Kidney (tissue), 14 donors: ENCODE results near the gene POLR1D. TPM values are rescaled to one million over a fixed set of nuclear protein-coding genes. Genes with fewer than 3 reads are reported as not detected.
A peak's percentile ranks its signal among the peaks of the same experiment; 100 is the strongest.

Source experiments
- DNase-seq, 5 donors: peaks; one replicate each; pipeline ENCODE4 v3.0.0-alpha.2; 2013 to 2020
- FAIRE-seq: peaks from 2 replicates; lab custom pipeline; 2012; peaks lifted over from hg19 to GRCh38; lab: Jason Lieb, UNC
- H3K27ac ChIP-seq, 2 donors: one replicate each; pipeline ENCODE4 v1.7.0; 2013; ENCODE audit warnings: low read depth in 2 of 2, low read length in 2 of 2, inconsistent platforms in 1 of 2
- H3K27me3 ChIP-seq: one replicate; pipeline ENCODE4 v1.7.1; 2013; ENCODE audit warnings: low read length, inconsistent platforms; ENCODE audit not compliant: control insufficient read depth, insufficient read depth
- H3K36me3 ChIP-seq, 3 donors: one replicate each; pipeline versions ENCODE4 v1.7.0 to v1.7.1; 2013; ENCODE audit warnings: low read length in 3 of 3, control low read depth in 1 of 3, inconsistent platforms in 1 of 3; ENCODE audit not compliant: insufficient read depth in 3 of 3, control insufficient read depth in 2 of 3
- H3K4me1 ChIP-seq, 3 donors: one replicate each; pipeline versions ENCODE4 v1.7.0 to v1.7.1; 2013; ENCODE audit warnings: low read length in 3 of 3, inconsistent platforms in 1 of 3, low read depth in 1 of 3; ENCODE audit not compliant: control insufficient read depth in 2 of 3, insufficient read depth in 2 of 3
- H3K4me3 ChIP-seq, 3 donors: one replicate each; pipeline versions ENCODE4 v1.7.0 to v1.8.1; 2013; ENCODE audit warnings: low read length in 3 of 3, control low read depth in 1 of 3, inconsistent platforms in 1 of 3
- H3K9ac ChIP-seq, 3 donors: one replicate each; pipeline versions ENCODE4 v1.7.0 to v1.7.1; 2013; ENCODE audit warnings: low read length in 3 of 3, control low read depth in 1 of 3, inconsistent platforms in 1 of 3
- H3K9me3 ChIP-seq, 3 donors: one replicate each; pipeline versions ENCODE4 v1.7.0 to v1.7.1; 2013; ENCODE audit warnings: low read length in 3 of 3, control low read depth in 1 of 3, inconsistent platforms in 1 of 3; ENCODE audit not compliant: control insufficient read depth in 2 of 3, insufficient read depth in 1 of 3
- CTCF ChIP-seq: IDR thresholded peaks from 3 replicates; pipeline ENCODE4 v1.5.1; 2012; ENCODE audit warnings: mild to moderate bottlenecking, moderate library complexity, borderline replicate concordance; ENCODE audit not compliant: insufficient read depth; ENCODE audit errors: extremely low read depth
- intact Hi-C: fragments of 100-400 bp; cut with DNase I; formaldehyde crosslinking; loops from one replicate; pipeline ENCODE4 v1.11.1; 2022
- polyA plus RNA-seq: library from polyadenylated mRNA; stranded (reverse); fragments of 350-450 nt; fragmentation: Illumina TruSeq; extraction: RNeasy Lipid Tissue Mini Kit (QIAGEN cat#74804); gene quantifications from one replicate; pipeline ENCODE4 v1.2.3, GENCODE V29; 2014; ENCODE audit warnings: low read depth, low replicate concordance; ENCODE audit not compliant: insufficient read depth
- total RNA-seq: library from RNA; stranded (reverse); fragmentation: NEBNext Ultra II Directional; extraction: Animal tissue kit (Norgen Biotek cat#: 25700); gene quantifications from one replicate; pipeline ENCODE4 v1.2.1, GENCODE V29; 2021
- donor health status: control.
- donor health status: control.
- donor health status: control.
- donor health status: control.
- donor health status: control.
- donor health status: DM: yes; HTN: yes; CAD: no.
- donor health status: Normal renal cell carcinoma (clear cell type).

Gene POLR1D
- total and polyA plus RNA-seq, 2 donors from 2014 or later: 72.8 to 124 TPM

- no peak for FAIRE-seq
- no peak for TF ChIP-seq CTCF
- intact Hi-C loops: no loop called here
- no peak for DNase-seq
- Histone ChIP-seq H3K27ac (peak overlapping the region; percentile 98 to 99), H3K36me3 (peaks cover 0 to 4% (median 3%) of the 10 kb centered on the region in 3 donors), H3K4me3 (peak overlapping the region; percentile 88 to 92 (median 90)), H3K27me3 (no peaks in the 10 kb centered on the region), H3K9ac (peak overlapping the region; percentile 81 to 86 (median 83)), H3K9me3 (no peaks in the 10 kb centered on the region), H3K4me1 (peaks cover 0 to 15% (median 14%) of the 10 kb centered on the region in 3 donors)
Measured at GRCh38 chr13:27622102-27622820, 569 bp downstream of the POLR1D start.

GRCh38 chr13:27622881-27623280 lies 1.2 kb downstream of the POLR1D start:
- no peaks in the 10 kb centered on the region for H3K27me3 ChIP-seq
- H3K27ac ChIP-seq: no peak overlapping the region
- H3K9me3 ChIP-seq: no peaks in the 10 kb centered on the region
- peak overlapping the region in 1 of 3 donors; percentile 25 for H3K4me3 ChIP-seq
- TF ChIP-seq CTCF: no peak
- no peak overlapping the region for H3K9ac ChIP-seq
- peaks cover 0 to 15% (median 11%) of the 10 kb centered on the region in 3 donors for H3K4me1 ChIP-seq
- no peak for DNase-seq
- intact Hi-C loops: no loop called here
- peaks cover 0 to 4% (median 3%) of the 10 kb centered on the region in 3 donors for H3K36me3 ChIP-seq
- no peak for FAIRE-seq

GRCh38 chr13:27624071-27624470 lies 2.4 kb downstream of the POLR1D start:
- FAIRE-seq: no peak
- no peaks in the 10 kb centered on the region for H3K9me3 ChIP-seq
- H3K36me3 ChIP-seq: peaks cover 0 to 4% (median 3%) of the 10 kb centered on the region in 3 donors
- H3K27me3 ChIP-seq: no peaks in the 10 kb centered on the region
- no peak overlapping the region for H3K9ac ChIP-seq
- TF ChIP-seq CTCF: no peak
- intact Hi-C loops: no loop called here
- peaks cover 0 to 12% (median 0%) of the 10 kb centered on the region in 3 donors for H3K4me1 ChIP-seq
- H3K4me3 ChIP-seq: no peak overlapping the region
- DNase-seq: no peak
- no peak overlapping the region for H3K27ac ChIP-seq
